Uterus (tissue), 4 donors: ENCODE data around the gene PSMB9. TPM values are rescaled to one million over a fixed set of nuclear protein-coding genes. Genes with fewer than 3 reads are reported as not detected.
A peak's percentile ranks its signal among the peaks of the same experiment; 100 is the strongest.

ENCODE experiments used
- DNase-seq, 2 donors: peaks; one replicate each; pipeline ENCODE4 v3.0.0-alpha.2; 2019 to 2020
- H3K27ac ChIP-seq, 2 donors: fragments of 200-600 bp; sonication (generic); 1 replicate in 1 of 2; 2 replicates in 1 of 2; pipeline ENCODE4 v1.5.1; 2016 to 2018
- H3K27me3 ChIP-seq, 2 donors: fragments of 200-600 bp; sonication (generic); one replicate each; pipeline ENCODE4 v1.5.1; 2018 to 2019; ENCODE audit warnings: control low read depth in 1 of 2
- H3K36me3 ChIP-seq, 2 donors: fragments of 200-600 bp; sonication (generic); one replicate each; pipeline ENCODE4 v1.5.1; 2019; ENCODE audit warnings: control low read depth in 1 of 2
- H3K4me1 ChIP-seq, 2 donors: fragments of 200-600 bp; sonication (generic); one replicate each; pipeline ENCODE4 v1.5.1; 2018 to 2019; ENCODE audit warnings: control low read depth in 1 of 2
- H3K4me3 ChIP-seq, 2 donors: fragments of 200-600 bp; sonication (generic); 1 replicate in 1 of 2; 2 replicates in 1 of 2; pipeline ENCODE4 v1.5.1; 2018 to 2019; ENCODE audit warnings: mild to moderate bottlenecking in 1 of 2
- H3K9me3 ChIP-seq, 2 donors: fragments of 200-600 bp; sonication (generic); one replicate each; pipeline ENCODE4 v1.5.1; 2019; ENCODE audit warnings: control low read depth in 1 of 2
- CTCF ChIP-seq, 4 experiments: fragments of 200-600 bp in 2 of 4; fragments of 450-650 bp in 2 of 4; sonication (generic) in 2 of 4; IDR thresholded peaks; one replicate each; pipeline ENCODE4 v1.5.1; 2016 to 2019; ENCODE audit warnings: antibody characterized with exemption in 4 of 4, mild to moderate bottlenecking in 2 of 4, moderate library complexity in 1 of 4
- POLR2A ChIP-seq, 2 donors: fragments of 450-650 bp; IDR thresholded peaks; one replicate each; pipeline ENCODE4 v1.6.1; 2016; ENCODE audit warnings: antibody characterized with exemption in 2 of 2, mild to moderate bottlenecking in 1 of 2, moderate library complexity in 1 of 2
- intact Hi-C: fragments of 100-400 bp; cut with DNase I; formaldehyde crosslinking; loops from one replicate; pipeline ENCODE4 v1.15.1; 2023; ENCODE audit warnings: low total_unique reads
- total RNA-seq, 4 donors: library from RNA; depleted of rRNA in 3 of 4; stranded (reverse); fragments of >200 nt in 3 of 4; gene quantifications; one replicate each; pipeline versions ENCODE4 v1.1.0 to v1.2.4, GENCODE V29; 2014 to 2023
- donor health status: DM: yes; HTN: yes; CAD: no.

The PSMB9 gene
- total RNA-seq, 4 donors from 2014 or later: 14.0 to 50.7 (median 38.6) TPM

- Histone ChIP-seq H3K9me3 (no peaks in the 10 kb centered on the region), H3K27me3 (no peaks in the 10 kb centered on the region), H3K4me1 (no peaks in the 10 kb centered on the region), H3K27ac (no peak overlapping the region), H3K36me3 (no peaks in the 10 kb centered on the region), H3K4me3 (no peak overlapping the region)
- intact Hi-C loops: no loop called here
- DNase-seq: no peak
- TF ChIP-seq POLR2A (IDR thresholded peaks at IDR 0.05) (no peak), CTCF (IDR thresholded peaks at IDR 0.05) (peak; percentile 26 to 59 (median 36))
Measured at GRCh38 chr6:32825966-32826365, 28.0 kb upstream of the PSMB9 start.

DNA sequence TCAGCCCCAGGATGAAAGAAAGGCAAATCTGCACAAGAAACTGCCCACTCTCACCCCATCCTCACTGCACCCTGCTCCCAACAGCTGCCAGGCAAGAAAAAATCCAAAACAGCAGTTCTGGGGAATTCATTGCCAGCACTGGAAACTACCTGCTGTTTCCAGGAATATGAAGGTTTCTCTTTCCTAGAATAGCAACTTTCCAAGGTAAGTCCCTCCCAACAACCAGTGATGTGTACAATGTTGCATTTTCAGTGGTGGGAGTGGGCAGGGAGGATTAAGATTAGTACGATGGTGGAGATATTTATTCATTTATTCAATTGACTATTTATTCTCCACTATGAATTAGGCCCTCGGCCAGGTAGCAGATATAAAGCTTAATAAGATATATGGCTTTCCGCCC, 27.0 kb upstream of the PSMB9 start:
- intact Hi-C loops: no loop called here
- Histone ChIP-seq H3K4me3 (no peak overlapping the region), H3K27ac (no peak overlapping the region), H3K27me3 (no peaks in the 10 kb centered on the region), H3K4me1 (no peaks in the 10 kb centered on the region), H3K9me3 (no peaks in the 10 kb centered on the region), H3K36me3 (no peaks in the 10 kb centered on the region)
- TF ChIP-seq POLR2A (IDR thresholded peaks at IDR 0.05): no peak
- no peak for TF ChIP-seq CTCF (IDR thresholded peaks at IDR 0.05)
- DNase-seq: no peak

GRCh38 chr6:32829495-32829894, 24.5 kb upstream of the PSMB9 start:
- Histone ChIP-seq H3K27me3 (no peaks in the 10 kb centered on the region), H3K36me3 (no peaks in the 10 kb centered on the region), H3K4me3 (no peak overlapping the region), H3K27ac (no peak overlapping the region), H3K9me3 (no peaks in the 10 kb centered on the region), H3K4me1 (no peaks in the 10 kb centered on the region)
- DNase-seq: no peak
- TF ChIP-seq CTCF (IDR thresholded peaks at IDR 0.05): no peak
- intact Hi-C loops: no loop called here

DNA sequence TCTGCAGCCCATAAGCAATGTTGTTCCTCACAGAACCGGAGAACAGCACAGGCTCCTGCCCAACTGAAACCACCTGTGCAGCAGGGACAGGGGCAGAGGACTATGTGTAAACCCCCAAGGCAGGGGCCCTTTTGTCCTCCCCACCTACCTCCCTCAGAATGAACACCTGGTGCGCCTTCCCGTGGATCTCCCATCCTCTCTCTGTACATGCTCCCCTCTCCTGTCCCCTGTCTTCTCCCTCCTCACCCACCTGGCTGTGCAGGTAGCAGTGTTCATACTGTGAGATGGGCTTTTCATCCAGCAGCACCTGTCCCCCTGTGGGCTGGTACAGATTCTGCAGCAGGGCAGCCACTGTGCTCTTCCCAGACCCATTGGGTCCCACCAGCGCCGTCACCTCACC, 24.0 kb upstream of the PSMB9 start:
- DNase-seq: no peak
- Histone ChIP-seq H3K4me1 (no peaks in the 10 kb centered on the region), H3K4me3 (no peak overlapping the region), H3K9me3 (no peaks in the 10 kb centered on the region), H3K27me3 (no peaks in the 10 kb centered on the region), H3K27ac (no peak overlapping the region), H3K36me3 (no peaks in the 10 kb centered on the region)
- no peak for TF ChIP-seq POLR2A (IDR thresholded peaks at IDR 0.05)
- TF ChIP-seq CTCF (IDR thresholded peaks at IDR 0.05): no peak
- intact Hi-C loops: no loop called here

DNA sequence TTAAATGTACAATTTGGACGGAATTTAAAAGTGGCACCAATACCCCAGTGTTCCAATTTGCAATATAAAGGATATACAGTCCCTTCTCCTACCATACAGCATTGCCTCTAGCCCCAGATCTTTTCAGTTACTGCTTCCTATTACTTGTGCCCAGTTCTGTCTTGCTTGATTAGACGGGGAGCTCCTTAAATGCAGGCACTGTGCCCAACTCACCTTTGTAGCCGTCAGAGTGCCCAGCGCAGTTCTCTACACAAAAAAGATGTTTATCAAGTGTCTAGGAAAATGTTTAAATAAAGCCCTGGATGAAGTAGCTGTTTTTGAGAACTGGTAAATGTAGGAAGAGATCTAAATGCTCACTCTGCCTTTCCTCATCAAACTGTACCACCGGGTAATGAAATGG, 23.1 kb upstream of the PSMB9 start:
- TF ChIP-seq CTCF (IDR thresholded peaks at IDR 0.05) (no peak), POLR2A (IDR thresholded peaks at IDR 0.05) (no peak)
- H3K9me3 ChIP-seq: no peaks in the 10 kb centered on the region
- intact Hi-C loops: no loop called here
- no peak for DNase-seq
- no peak overlapping the region for H3K4me3 ChIP-seq
- no peak overlapping the region for H3K27ac ChIP-seq
- no peaks in the 10 kb centered on the region for H3K27me3 ChIP-seq
- no peaks in the 10 kb centered on the region for H3K4me1 ChIP-seq
- H3K36me3 ChIP-seq: no peaks in the 10 kb centered on the region
